ENCODE measurements around the gene KLHL28.

GRCh38 chr14:44952391-44953110 lies 9.2 kb downstream of the KLHL28 start:
- TF ChIP-seq SREBF2 (IDR thresholded peaks at IDR 0.05) (no peak), REST (IDR thresholded peaks at IDR 0.05) (no peak), MYC (IDR thresholded peaks at IDR 0.05; ENCODE audit: borderline replicate concordance, low read length) (no peak)

Measured in A549 (cell line).